ENCODE results near the gene AGAP2.
A peak's percentile ranks its signal among the peaks of the same experiment; 100 is the strongest.

Gene AGAP2

GRCh38 chr12:57752668-57753000 lies 14.1 kb upstream of the AGAP2 start:
- no peak for DNase-seq

GRCh38 chr12:57751788-57752667 lies 13.5 kb upstream of the AGAP2 start, which contains the start of gene CDK4:
TSS of gene CDK4 (minus strand) at chr12:57752310. CDS start at chr12:57751717, 593 bp downstream.
- peak; percentile 99 to 100 (median 99) for DNase-seq

- DNase-seq, result no peak
These were observed 12.9 kb upstream of the AGAP2 start for GRCh38 chr12:57751432-57751787.

- DNase-seq, result no peak
These were observed 12.3 kb upstream of the AGAP2 start for GRCh38 chr12:57750561-57751431.

GRCh38 chr12:57749061-57749460 lies 10.5 kb upstream of the AGAP2 start:
- DNase-seq, result no peak

- DNase-seq, result no peak
These were observed 7.5 kb upstream of the AGAP2 start for GRCh38 chr12:57746025-57746424.

GRCh38 chr12:57745485-57745881 lies 6.9 kb upstream of the AGAP2 start:
- DNase-seq, result no peak

- peak; percentile 87 to 97 (median 93) for DNase-seq
These were observed 6.4 kb upstream of the AGAP2 start, which contains the start of gene TSPAN31 for GRCh38 chr12:57744777-57745484. TSS of gene TSPAN31 (plus strand) at chr12:57745039. CDS start at chr12:57745155, 116 bp downstream.

GRCh38 chr12:57744194-57744776 lies 5.7 kb upstream of the AGAP2 start:
- peak in 3 of 5 donors; percentile 62 to 63 (median 62) for DNase-seq

GRCh38 chr12:57743769-57744168 lies 5.2 kb upstream of the AGAP2 start:
- DNase-seq, result no peak

GRCh38 chr12:57741844-57742738 lies 3.5 kb upstream of the AGAP2 start:
- peak; percentile 60 to 88 (median 76) for DNase-seq

GRCh38 chr12:57741413-57741789 lies 2.9 kb upstream of the AGAP2 start:
- DNase-seq, result no peak

- DNase-seq, result peak; percentile 61 to 91 (median 70)
These were observed 2.3 kb upstream of the AGAP2 start for GRCh38 chr12:57740656-57741412.

GRCh38 chr12:57739914-57740538 lies 1.5 kb upstream of the AGAP2 start:
- no peak for DNase-seq

- DNase-seq, result no peak
These were observed 845 bp upstream of the AGAP2 start for GRCh38 chr12:57739387-57739786.

- DNase-seq, result no peak
These were observed 778 bp downstream of the AGAP2 start for GRCh38 chr12:57737467-57738460.

- no peak for DNase-seq
These were observed 1.6 kb downstream of the AGAP2 start for GRCh38 chr12:57736741-57737466.

Data from T-helper 1 cell (primary cell).